ENCODE data around the gene MSMB. TPM values are rescaled to one million over a fixed set of nuclear protein-coding genes. Genes with fewer than 3 reads are reported as not detected.
"Not testable (repeated sequence)": the region's sequence is repeated elsewhere in the genome, so short reads cannot be mapped to it uniquely, and the experiment has no call there.

MSMB gene
- total RNA-seq = not detected

GRCh38 chr10:46046261-46046660 lies at the start of gene MSMB:
MSMB (minus strand) TSS chr10:46046269; CDS start chr10:46046237, 32 bp downstream.
- no peak for DNase-seq (ENCODE audit: low spot score in 2 of 2)
- no peaks in the 10 kb centered on the region for H3K4me1 ChIP-seq
- H3K4me3 ChIP-seq = no peak within 1 kb of the TSS
- no peak within 1 kb of the TSS for H3K27ac ChIP-seq
- H3K36me3 ChIP-seq = no peaks in the 10 kb centered on the region
- intact Hi-C loops (cut with DNase I) = no loop called here
- no peak for TF ChIP-seq CTCF (IDR thresholded peaks at IDR 0.05)
- no peaks in the 10 kb centered on the region for H3K27me3 ChIP-seq
- H3K9me3 ChIP-seq = no peaks in the 10 kb centered on the region

GRCh38 chr10:46094931-46095750 lies 49.1 kb upstream of the MSMB start:
- Histone ChIP-seq H3K27ac (no peak overlapping the region), H3K4me3 (no peak overlapping the region), H3K36me3 (no peaks in the 10 kb centered on the region), H3K27me3 (no peaks in the 10 kb centered on the region), H3K9me3 (no peaks in the 10 kb centered on the region), H3K4me1 (no peaks in the 10 kb centered on the region)
- no peak for TF ChIP-seq CTCF (IDR thresholded peaks at IDR 0.05)
- intact Hi-C loops (cut with DNase I) = no loop called here
- DNase-seq (ENCODE audit: low spot score in 2 of 2) = no peak

GRCh38 chr10:46094197-46094500 lies 48.1 kb upstream of the MSMB start:
- no peak overlapping the region for H3K27ac ChIP-seq
- H3K27me3 ChIP-seq = no peaks in the 10 kb centered on the region
- no peak overlapping the region for H3K4me3 ChIP-seq
- intact Hi-C loops (cut with DNase I) = no loop called here
- no peaks in the 10 kb centered on the region for H3K9me3 ChIP-seq
- no peak for DNase-seq (ENCODE audit: low spot score in 2 of 2)
- no peaks in the 10 kb centered on the region for H3K36me3 ChIP-seq
- no peak for TF ChIP-seq CTCF (IDR thresholded peaks at IDR 0.05)
- no peaks in the 10 kb centered on the region for H3K4me1 ChIP-seq

- H3K4me3 ChIP-seq; H3K4me1 ChIP-seq; H3K9me3 ChIP-seq; H3K36me3 ChIP-seq; H3K27ac ChIP-seq; DNase-seq (ENCODE audit: low spot score in 2 of 2); H3K27me3 ChIP-seq; intact Hi-C loops (cut with DNase I): not testable (repeated sequence)
Measured at GRCh38 chr10:46093316-46094196, 47.5 kb upstream of the MSMB start.

- no peak overlapping the region for H3K4me3 ChIP-seq
- intact Hi-C loops (cut with DNase I) = no loop called here
- no peaks in the 10 kb centered on the region for H3K4me1 ChIP-seq
- no peaks in the 10 kb centered on the region for H3K9me3 ChIP-seq
- no peaks in the 10 kb centered on the region for H3K27me3 ChIP-seq
- no peak for TF ChIP-seq CTCF (IDR thresholded peaks at IDR 0.05)
- no peaks in the 10 kb centered on the region for H3K36me3 ChIP-seq
- no peak overlapping the region for H3K27ac ChIP-seq
- DNase-seq (ENCODE audit: low spot score in 2 of 2) = no peak
Measured at GRCh38 chr10:46092524-46093081, 46.5 kb upstream of the MSMB start.

Measured in ascending aorta (tissue), 2 donors.